ENCODE data around the gene CASS4. TPM values are rescaled to one million over a fixed set of nuclear protein-coding genes. Genes with fewer than 3 reads are reported as not detected.

Gene CASS4
- total RNA-seq, 1 donor from 2014 or later: 0.51 TPM

GRCh38 chr20:56369179-56369578, 42.9 kb upstream of the CASS4 start:
- H3K36me3 Mint-ChIP-seq (ENCODE audit: low read depth): peaks cover 30% of the 10 kb centered on the region
- H3K27me3 Mint-ChIP-seq: no peaks in the 10 kb centered on the region
- H3K4me3 Mint-ChIP-seq: no peak overlapping the region
- no peaks in the 10 kb centered on the region for H3K9me3 Mint-ChIP-seq
- POLR2A ChIA-PET: no interaction called here
- no peak overlapping the region for H3K27ac Mint-ChIP-seq
- no peak for DNase-seq
- ATAC-seq (ENCODE audit: low read depth): no peak
- intact Hi-C loops (cut with micrococcal nuclease): no loop called here
- TF ChIP-seq CTCF (IDR thresholded peaks at IDR 0.05): no peak
- H3K4me1 Mint-ChIP-seq: no peaks in the 10 kb centered on the region
- CTCF ChIA-PET: no interaction called here

- DNase-seq (no peak), ATAC-seq (ENCODE audit: low read depth) (no peak)
- H3K4me1 Mint-ChIP-seq: no peaks in the 10 kb centered on the region
- TF ChIP-seq CTCF (IDR thresholded peaks at IDR 0.05): no peak
- CTCF ChIA-PET: no interaction called here
- no peak overlapping the region for H3K27ac Mint-ChIP-seq
- H3K4me3 Mint-ChIP-seq: no peak overlapping the region
- intact Hi-C loops (cut with micrococcal nuclease): no loop called here
- no peaks in the 10 kb centered on the region for H3K9me3 Mint-ChIP-seq
- H3K36me3 Mint-ChIP-seq (ENCODE audit: low read depth): peaks cover 20% of the 10 kb centered on the region
- POLR2A ChIA-PET: no interaction called here
- H3K27me3 Mint-ChIP-seq: no peaks in the 10 kb centered on the region
Measured at GRCh38 chr20:56371977-56372376, 40.1 kb upstream of the CASS4 start.

- DNase-seq: no peak
- no peaks in the 10 kb centered on the region for H3K4me1 Mint-ChIP-seq
- POLR2A ChIA-PET: no interaction called here
- peaks cover 20% of the 10 kb centered on the region for H3K36me3 Mint-ChIP-seq (ENCODE audit: low read depth)
- H3K9me3 Mint-ChIP-seq: no peaks in the 10 kb centered on the region
- no peak for ATAC-seq (ENCODE audit: low read depth)
- no peak overlapping the region for H3K27ac Mint-ChIP-seq
- TF ChIP-seq CTCF (IDR thresholded peaks at IDR 0.05): no peak
- H3K4me3 Mint-ChIP-seq: no peak overlapping the region
- no peaks in the 10 kb centered on the region for H3K27me3 Mint-ChIP-seq
- intact Hi-C loops (cut with micrococcal nuclease): no loop called here
- CTCF ChIA-PET: no interaction called here
Measured at GRCh38 chr20:56372850-56373249, 39.2 kb upstream of the CASS4 start.

GRCh38 chr20:56373942-56374341, 38.1 kb upstream of the CASS4 start:
- Mint-ChIP-seq H3K27ac (no peak overlapping the region), H3K9me3 (no peaks in the 10 kb centered on the region), H3K4me1 (no peaks in the 10 kb centered on the region), H3K27me3 (no peaks in the 10 kb centered on the region), H3K4me3 (no peak overlapping the region), H3K36me3 (ENCODE audit: low read depth) (peaks cover 23% of the 10 kb centered on the region)
- intact Hi-C loops (cut with micrococcal nuclease): no loop called here
- ChIA-PET CTCF (interaction anchor here (0.7 kb wide), 1 partner anchor 12 kb away, joined by 4 read pairs; no protein-coding TSS in a partner anchor), POLR2A (no interaction called here)
- no peak for ATAC-seq (ENCODE audit: low read depth)
- TF ChIP-seq CTCF (IDR thresholded peaks at IDR 0.05): no peak
- no peak for DNase-seq

- DNase-seq (no peak), ATAC-seq (ENCODE audit: low read depth) (no peak)
- Mint-ChIP-seq H3K27me3 (no peaks in the 10 kb centered on the region), H3K9me3 (no peaks in the 10 kb centered on the region), H3K27ac (no peak overlapping the region), H3K4me3 (no peak overlapping the region), H3K36me3 (ENCODE audit: low read depth) (peaks cover 11% of the 10 kb centered on the region), H3K4me1 (no peaks in the 10 kb centered on the region)
- ChIA-PET CTCF (no interaction called here), POLR2A (no interaction called here)
- TF ChIP-seq CTCF (IDR thresholded peaks at IDR 0.05): no peak
- intact Hi-C loops (cut with micrococcal nuclease): no loop called here
Measured at GRCh38 chr20:56376331-56376730, 35.7 kb upstream of the CASS4 start.

Measured in activated B cell treated with CpG ODN at 0.5 μM for 24 hours (primary cell).